ENCODE measurements around the gene FOXC1.

DNA sequence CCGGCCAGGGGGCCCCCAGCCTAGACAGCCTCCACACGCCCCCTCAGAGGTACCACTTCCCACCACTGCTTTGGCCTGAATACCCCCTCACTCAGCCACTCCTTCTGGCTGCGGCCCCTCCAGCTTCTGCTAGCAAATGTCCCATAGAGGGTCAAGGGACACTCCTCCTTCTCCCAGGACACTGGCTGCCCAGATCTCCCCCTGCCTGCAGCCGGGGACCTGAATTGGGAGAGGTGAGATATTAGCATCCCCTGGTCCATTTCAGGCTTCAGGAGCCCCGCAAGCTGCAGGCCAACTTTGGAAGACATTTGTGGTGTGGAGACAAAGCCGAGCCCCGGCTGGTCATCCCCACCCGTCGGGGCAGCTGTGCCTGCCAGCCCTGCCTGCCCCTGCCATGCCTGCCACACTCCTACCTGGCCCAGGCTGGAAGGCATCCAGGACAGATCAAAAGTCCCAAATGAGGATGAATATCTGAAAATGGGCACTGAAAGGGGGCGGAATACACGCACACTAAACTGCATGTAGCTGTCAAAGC lies 32.5 kb upstream of the FOXC1 start:
- TF ChIP-seq, protein P1, sequence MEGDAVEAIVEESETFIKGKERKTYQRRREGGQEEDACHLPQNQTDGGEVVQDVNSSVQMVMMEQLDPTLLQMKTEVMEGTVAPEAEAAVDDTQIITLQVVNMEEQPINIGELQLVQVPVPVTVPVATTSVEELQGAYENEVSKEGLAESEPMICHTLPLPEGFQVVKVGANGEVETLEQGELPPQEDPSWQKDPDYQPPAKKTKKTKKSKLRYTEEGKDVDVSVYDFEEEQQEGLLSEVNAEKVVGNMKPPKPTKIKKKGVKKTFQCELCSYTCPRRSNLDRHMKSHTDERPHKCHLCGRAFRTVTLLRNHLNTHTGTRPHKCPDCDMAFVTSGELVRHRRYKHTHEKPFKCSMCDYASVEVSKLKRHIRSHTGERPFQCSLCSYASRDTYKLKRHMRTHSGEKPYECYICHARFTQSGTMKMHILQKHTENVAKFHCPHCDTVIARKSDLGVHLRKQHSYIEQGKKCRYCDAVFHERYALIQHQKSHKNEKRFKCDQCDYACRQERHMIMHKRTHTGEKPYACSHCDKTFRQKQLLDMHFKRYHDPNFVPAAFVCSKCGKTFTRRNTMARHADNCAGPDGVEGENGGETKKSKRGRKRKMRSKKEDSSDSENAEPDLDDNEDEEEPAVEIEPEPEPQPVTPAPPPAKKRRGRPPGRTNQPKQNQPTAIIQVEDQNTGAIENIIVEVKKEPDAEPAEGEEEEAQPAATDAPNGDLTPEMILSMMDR (IDR thresholded peaks at IDR 0.05), result no peak
- TF ChIP-seq SMC3 (IDR thresholded peaks at IDR 0.05; ENCODE audit: low read depth, low read length) (no peak), NRF1 (IDR thresholded peaks at IDR 0.05; ENCODE audit: low read depth, low read length) (no peak), FOXM1 (IDR thresholded peaks at IDR 0.05; ENCODE audit: low read depth) (no peak), RFX5 (IDR thresholded peaks at IDR 0.05; ENCODE audit: low read length) (no peak), TEAD4 (IDR thresholded peaks at IDR 0.05; ENCODE audit: borderline replicate concordance, insufficient read depth) (no peak), MAX (IDR thresholded peaks at IDR 0.05; ENCODE audit: low read depth) (no peak), RAD21 (IDR thresholded peaks at IDR 0.05; ENCODE audit: low read length) (no peak), EZH2phosphoT487 (IDR thresholded peaks at IDR 0.05; ENCODE audit: borderline replicate concordance, low read depth) (no peak)

Measured in SK-N-SH (cell line).